Measurements from ENCODE around the gene DISC1. TPM values are rescaled to one million over a fixed set of nuclear protein-coding genes. Genes with fewer than 3 reads are reported as not detected.
"Not testable (repeated sequence)": the region's sequence is repeated elsewhere in the genome, so short reads cannot be mapped to it uniquely, and the experiment has no call there.

DISC1 gene
- total RNA-seq, 1 experiment from 2014 or later: 0.91 TPM

DNA sequence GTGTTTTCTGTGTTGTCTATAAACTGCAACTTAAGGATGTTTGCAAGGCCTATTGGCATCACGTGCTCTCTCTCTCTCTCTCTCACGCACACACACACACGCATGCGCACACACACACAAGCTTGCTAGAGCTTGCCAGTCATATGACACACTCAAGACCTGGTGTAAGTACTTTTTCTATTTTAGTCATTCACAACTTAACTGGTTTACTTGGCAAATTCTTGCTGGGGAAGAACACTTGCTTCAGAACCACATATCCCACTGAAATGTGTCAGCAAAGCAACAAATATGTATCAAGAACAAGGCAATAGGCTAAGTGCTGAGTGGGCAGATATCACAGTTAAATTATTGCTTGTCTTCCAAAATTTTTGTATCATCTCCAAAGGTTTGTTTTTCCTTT is 107.8 kb downstream of the DISC1 start:
- DNase-seq (ENCODE audit: low read depth): no peak
- in situ Hi-C loops (cut with HindIII; ENCODE audit: low pct_unique_long_range_greater_than_20kb, low sequenced_read_pairs): no loop called here

DNA sequence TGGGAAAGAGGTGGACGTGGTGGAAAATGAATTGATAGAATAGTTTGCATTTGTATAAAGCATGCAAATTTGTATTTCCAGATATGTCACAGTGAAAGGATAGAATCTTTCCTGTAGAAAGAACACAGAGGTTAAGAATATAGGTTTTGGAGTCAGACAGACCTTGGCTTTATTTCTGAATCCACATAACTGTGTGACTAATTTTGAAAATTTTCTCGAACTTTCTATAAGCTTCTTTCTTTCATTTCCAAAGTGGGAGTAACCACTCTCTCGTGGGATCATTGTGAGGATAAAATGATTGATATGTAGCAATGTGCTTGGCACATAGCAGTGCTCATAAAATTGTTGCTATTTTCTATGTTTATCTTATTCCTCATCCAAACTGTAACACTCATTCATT is 108.8 kb downstream of the DISC1 start:
- DNase-seq (ENCODE audit: low read depth): no peak
- in situ Hi-C loops (cut with HindIII; ENCODE audit: low pct_unique_long_range_greater_than_20kb, low sequenced_read_pairs): no loop called here

DNA sequence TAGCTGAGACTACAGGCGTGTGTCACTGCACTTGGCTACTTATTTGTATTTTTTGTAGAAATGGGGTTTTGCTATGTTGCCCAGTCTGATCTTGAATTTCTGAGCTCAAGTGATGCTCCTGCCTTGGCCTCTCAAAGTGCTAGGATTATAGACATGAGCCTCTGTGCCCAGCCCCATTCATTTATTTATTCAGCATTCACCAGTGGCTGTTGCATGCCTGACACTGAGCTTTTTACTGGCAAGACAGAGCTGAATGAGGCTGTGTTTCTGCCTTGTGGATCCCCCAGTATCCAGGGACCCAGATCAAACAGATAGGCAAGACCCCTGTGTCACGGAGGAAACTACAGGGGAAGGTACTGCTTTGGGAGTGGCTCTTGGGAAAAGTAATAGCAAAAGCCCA is 109.4 kb downstream of the DISC1 start:
- in situ Hi-C loops (cut with HindIII; ENCODE audit: low pct_unique_long_range_greater_than_20kb, low sequenced_read_pairs): no loop called here
- no peak for DNase-seq (ENCODE audit: low read depth)

GRCh38 chr1:231736464-231736863 is 109.9 kb downstream of the DISC1 start:
- DNase-seq (ENCODE audit: low read depth): no peak

DNA sequence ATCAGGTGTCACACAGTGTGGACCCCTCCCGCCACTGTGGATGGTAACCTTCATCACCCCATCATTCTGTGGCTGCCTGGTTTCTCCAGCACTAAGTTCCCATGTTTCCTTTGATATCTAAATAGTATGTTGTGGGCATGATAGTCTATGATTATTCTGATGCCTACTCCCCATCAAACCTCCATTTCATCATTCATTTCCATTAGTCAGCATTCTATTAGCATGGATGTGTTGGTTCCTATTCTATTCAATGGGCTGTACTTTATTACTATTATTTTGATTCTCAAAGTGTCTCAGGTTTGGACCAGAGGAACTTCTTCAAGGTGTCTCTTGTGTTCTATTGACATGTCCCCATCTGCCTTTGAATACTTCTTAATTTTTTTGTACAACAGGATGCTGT is 112.0 kb downstream of the DISC1 start:
- DNase-seq (ENCODE audit: low read depth): no peak
- in situ Hi-C loops (cut with HindIII; ENCODE audit: low pct_unique_long_range_greater_than_20kb, low sequenced_read_pairs): no loop called here

More at GRCh38 chr1:231736464-231736863, 109.9 kb downstream of the DISC1 start:
- in situ Hi-C loops (cut with HindIII; ENCODE audit: low pct_unique_long_range_greater_than_20kb, low sequenced_read_pairs): no loop called here

- DNase-seq (ENCODE audit: low read depth): no peak
- in situ Hi-C loops (cut with HindIII; ENCODE audit: low pct_unique_long_range_greater_than_20kb, low sequenced_read_pairs): no loop called here
These were observed 117.4 kb downstream of the DISC1 start for GRCh38 chr1:231743966-231744365.

DNA sequence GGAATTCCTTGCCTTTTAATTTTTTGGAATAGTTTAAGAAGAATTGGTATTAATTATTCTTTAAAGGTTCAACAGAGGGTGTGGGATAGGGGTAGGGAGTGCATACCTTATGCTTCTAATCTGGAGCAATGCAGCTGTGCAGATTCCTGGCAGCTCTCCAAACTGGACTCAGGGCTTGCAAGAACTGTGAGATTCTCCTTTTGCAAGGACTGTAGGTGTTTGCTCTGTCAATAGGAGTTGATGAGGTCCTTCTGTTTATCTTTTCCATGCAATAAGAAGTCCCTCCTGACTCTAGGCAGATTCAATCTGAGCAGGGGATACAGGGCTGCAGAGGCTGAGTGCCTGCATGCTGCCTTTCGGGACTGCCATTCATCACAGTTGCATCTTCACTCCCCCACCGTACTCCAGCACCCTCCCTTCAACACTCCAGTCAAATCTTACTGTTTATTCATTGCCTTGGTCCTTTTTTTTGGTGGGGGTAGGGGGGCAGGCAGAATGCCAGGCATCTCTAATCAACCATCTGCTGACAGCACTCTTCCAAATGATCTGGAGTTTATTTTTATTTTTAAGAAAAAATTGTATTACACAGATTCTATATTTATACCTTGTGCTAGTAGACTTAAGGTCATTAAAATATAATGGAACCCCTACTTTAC is 122.3 kb downstream of the DISC1 start:
- in situ Hi-C loops (cut with HindIII; ENCODE audit: low pct_unique_long_range_greater_than_20kb, low sequenced_read_pairs): no loop called here
- no peak for DNase-seq (ENCODE audit: low read depth)

GRCh38 chr1:231750296-231750695 is 123.7 kb downstream of the DISC1 start:
- in situ Hi-C loops (cut with HindIII; ENCODE audit: low pct_unique_long_range_greater_than_20kb, low sequenced_read_pairs): no loop called here
- no peak for DNase-seq (ENCODE audit: low read depth)

GRCh38 chr1:231750818-231751362 is 124.3 kb downstream of the DISC1 start:
- DNase-seq (ENCODE audit: low read depth): no peak
- in situ Hi-C loops (cut with HindIII; ENCODE audit: low pct_unique_long_range_greater_than_20kb, low sequenced_read_pairs): no loop called here

DNA sequence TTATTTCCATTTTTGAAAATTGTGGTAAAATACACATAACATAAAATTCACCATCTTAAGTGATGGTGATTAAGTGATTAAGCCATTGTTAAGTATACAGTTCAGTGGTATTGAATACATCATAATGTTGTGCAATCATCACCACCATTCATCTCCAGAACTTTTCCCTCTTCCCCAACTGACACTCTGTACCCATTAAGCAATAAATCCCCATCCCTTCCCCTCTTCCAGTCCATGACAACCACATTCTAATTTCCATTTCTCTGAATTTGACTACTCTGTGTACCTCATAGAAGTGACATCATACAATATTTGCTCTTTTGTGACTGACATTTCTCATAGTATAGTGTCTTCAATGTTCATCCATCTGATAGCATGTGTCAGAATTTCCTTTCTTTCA is 124.8 kb downstream of the DISC1 start:
- in situ Hi-C loops (cut with HindIII; ENCODE audit: low pct_unique_long_range_greater_than_20kb, low sequenced_read_pairs): no loop called here

GRCh38 chr1:231753313-231753712 is 126.7 kb downstream of the DISC1 start:
- in situ Hi-C loops (cut with HindIII; ENCODE audit: low pct_unique_long_range_greater_than_20kb, low sequenced_read_pairs): no loop called here
- no peak for DNase-seq (ENCODE audit: low read depth)

More for the DNA sequence above, 124.8 kb downstream of the DISC1 start:
- DNase-seq (ENCODE audit: low read depth): no peak

DNA sequence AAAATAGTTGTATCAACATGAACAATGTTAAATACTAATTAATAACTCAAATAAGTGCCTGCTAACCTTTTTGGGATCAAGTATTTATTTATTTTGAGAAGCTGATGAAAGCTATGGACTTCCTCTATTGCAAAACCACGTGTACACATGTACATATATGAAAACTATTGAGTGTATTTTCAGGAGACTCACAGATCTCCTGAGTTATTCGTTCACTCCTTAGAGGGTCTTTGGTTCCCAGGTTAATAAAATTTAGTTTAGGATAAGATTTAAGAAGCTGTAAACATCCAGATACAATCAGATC is 130.5 kb downstream of the DISC1 start:
- in situ Hi-C loops (cut with HindIII; ENCODE audit: low pct_unique_long_range_greater_than_20kb, low sequenced_read_pairs): no loop called here
- DNase-seq (ENCODE audit: low read depth): no peak

DNA sequence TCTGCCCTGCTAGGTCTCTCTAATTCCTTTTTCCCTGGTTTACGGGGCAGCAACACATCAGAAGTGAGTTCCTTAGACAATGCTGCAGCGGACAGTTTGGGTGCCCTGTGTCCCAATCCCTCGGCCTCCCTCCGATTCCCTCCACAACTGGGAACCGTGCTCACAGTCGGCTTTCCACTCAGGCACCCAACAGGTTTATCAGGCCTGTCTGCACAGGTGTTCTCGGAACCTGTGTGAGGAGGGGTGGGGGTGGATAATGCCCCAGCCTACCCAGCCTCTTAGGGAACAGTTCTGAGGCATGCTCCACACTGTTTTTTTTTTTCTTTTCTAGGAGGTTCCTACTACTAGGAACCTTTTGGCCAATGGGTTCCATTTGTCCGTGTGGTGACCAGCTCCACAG is 131.2 kb downstream of the DISC1 start:
- in situ Hi-C loops (cut with HindIII; ENCODE audit: low pct_unique_long_range_greater_than_20kb, low sequenced_read_pairs): no loop called here
- no peak for DNase-seq (ENCODE audit: low read depth)

DNA sequence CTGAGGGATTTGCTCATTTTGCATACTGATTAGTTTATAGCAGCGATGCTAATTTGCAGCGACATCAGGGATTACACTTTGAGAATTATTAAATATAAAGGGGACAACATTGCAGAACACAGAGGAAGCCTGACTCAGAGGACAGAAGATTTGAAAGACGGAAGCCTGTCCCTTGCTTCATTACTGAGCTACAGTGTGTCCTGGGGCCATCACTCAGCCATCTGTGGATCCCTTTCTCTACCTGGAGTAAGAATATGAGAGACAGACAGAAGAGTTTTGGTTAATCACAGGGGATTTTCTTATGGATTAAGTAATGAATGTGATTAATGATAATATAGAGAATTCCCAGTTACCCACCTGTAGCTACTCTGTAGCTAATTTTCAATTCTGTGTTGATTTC is 134.7 kb downstream of the DISC1 start:
- in situ Hi-C loops (cut with HindIII; ENCODE audit: low pct_unique_long_range_greater_than_20kb, low sequenced_read_pairs): no loop called here
- no peak for DNase-seq (ENCODE audit: low read depth)

GRCh38 chr1:231761747-231762541 is 135.4 kb downstream of the DISC1 start:
- in situ Hi-C loops (cut with HindIII; ENCODE audit: low pct_unique_long_range_greater_than_20kb, low sequenced_read_pairs): no loop called here
- DNase-seq (ENCODE audit: low read depth): no peak

DNA sequence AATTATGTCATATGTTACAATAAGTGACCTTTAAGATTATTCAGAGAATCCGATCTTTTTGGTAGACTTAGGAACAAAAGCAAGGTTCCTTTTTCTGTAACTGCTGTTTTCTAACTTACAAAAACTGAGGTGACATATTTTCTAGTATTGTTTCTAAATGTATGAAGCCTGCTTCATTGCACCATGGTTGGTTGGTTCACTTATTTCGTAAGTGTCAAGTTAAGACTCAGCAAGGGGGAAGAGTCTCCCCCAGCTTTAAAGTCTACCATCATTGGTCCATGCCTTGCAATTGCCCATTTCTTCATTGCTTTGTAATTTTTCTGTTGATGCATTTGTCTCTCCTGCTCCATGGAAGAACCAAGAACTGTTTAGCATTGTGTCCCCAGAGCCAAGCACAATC is 136.9 kb downstream of the DISC1 start:
- in situ Hi-C loops (cut with HindIII; ENCODE audit: low pct_unique_long_range_greater_than_20kb, low sequenced_read_pairs): no loop called here

DNA sequence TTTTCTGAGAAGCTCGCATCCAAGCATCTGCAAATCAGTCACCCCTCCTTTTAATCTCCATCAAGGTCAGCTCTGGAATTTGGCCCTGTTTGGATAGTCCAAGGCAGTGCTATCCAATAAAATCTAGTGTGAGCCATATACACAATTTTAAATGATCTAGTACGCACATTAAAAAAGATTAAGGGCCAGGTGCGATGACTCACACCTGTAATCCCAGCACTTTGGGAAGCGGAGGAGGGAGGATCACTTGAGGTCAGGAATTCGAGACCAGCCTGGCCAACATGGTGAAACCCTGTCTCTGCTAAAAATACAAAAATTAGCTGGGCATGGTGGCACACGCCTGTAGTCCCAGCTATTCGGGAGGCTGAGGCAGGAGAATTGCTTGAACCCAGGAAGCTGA is 139.2 kb downstream of the DISC1 start:
- in situ Hi-C loops (cut with HindIII; ENCODE audit: low pct_unique_long_range_greater_than_20kb, low sequenced_read_pairs); DNase-seq (ENCODE audit: low read depth): not testable (repeated sequence)

More for the DNA sequence above, 136.9 kb downstream of the DISC1 start:
- DNase-seq (ENCODE audit: low read depth): no peak

GRCh38 chr1:231767471-231767870 is 140.9 kb downstream of the DISC1 start:
- DNase-seq (ENCODE audit: low read depth): no peak
- in situ Hi-C loops (cut with HindIII; ENCODE audit: low pct_unique_long_range_greater_than_20kb, low sequenced_read_pairs): no loop called here

DNA sequence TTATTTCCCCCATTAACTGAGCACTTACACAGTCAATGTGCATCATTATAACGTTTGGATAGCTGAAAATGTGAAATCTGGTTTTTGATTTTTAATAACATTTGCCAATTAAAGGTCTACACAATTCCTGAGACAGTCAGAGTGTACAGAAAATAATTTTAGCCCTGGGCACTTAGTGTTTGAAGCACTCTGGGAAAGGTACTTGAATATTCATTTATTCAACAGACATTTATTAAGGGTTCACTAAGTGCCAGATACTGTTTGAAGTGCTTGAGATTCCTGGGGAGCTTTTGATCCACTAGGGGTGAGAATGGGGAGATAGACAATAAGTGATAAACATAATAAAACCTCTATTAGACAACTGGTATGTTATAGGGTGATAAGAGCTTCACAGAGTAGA is 141.8 kb downstream of the DISC1 start:
- in situ Hi-C loops (cut with HindIII; ENCODE audit: low pct_unique_long_range_greater_than_20kb, low sequenced_read_pairs): no loop called here

More for the DNA sequence above, 141.8 kb downstream of the DISC1 start:
- DNase-seq (ENCODE audit: low read depth): no peak
